Subcutaneous abdominal adipose tissue (tissue), 5 donors: ENCODE results near the gene ABHD5.
"Not testable (repeated sequence)": the region's sequence is repeated elsewhere in the genome, so short reads cannot be mapped to it uniquely, and the experiment has no call there.

Source experiments
- H3K27ac ChIP-seq: one replicate; pipeline ENCODE4 v1.7.0; 2013; ENCODE audit warnings: low read depth, mild to moderate bottlenecking, inconsistent platforms, low read length, moderate library complexity
- H3K27me3 ChIP-seq, 5 donors: one replicate each; pipeline ENCODE4 v1.7.0; 2013; ENCODE audit warnings: low read length in 5 of 5, inconsistent platforms in 1 of 5; ENCODE audit not compliant: control insufficient read depth in 5 of 5, insufficient read depth in 4 of 5
- H3K36me3 ChIP-seq, 5 donors: one replicate each; pipeline ENCODE4 v1.7.0; 2013; ENCODE audit warnings: low read length in 5 of 5; ENCODE audit not compliant: control insufficient read depth in 5 of 5, insufficient read depth in 5 of 5
- H3K4me1 ChIP-seq, 5 donors: one replicate each; pipeline ENCODE4 v1.7.0; 2013; ENCODE audit warnings: low read length in 5 of 5, mild to moderate bottlenecking in 3 of 5, moderate library complexity in 1 of 5; ENCODE audit not compliant: control insufficient read depth in 5 of 5, insufficient read depth in 5 of 5
- H3K4me3 ChIP-seq, 5 donors: one replicate each; pipeline ENCODE4 v1.7.0; 2013; ENCODE audit warnings: low read length in 5 of 5, low read depth in 1 of 5
- H3K9ac ChIP-seq, 5 donors: one replicate each; pipeline ENCODE4 v1.7.0; 2013; ENCODE audit warnings: low read length in 5 of 5, mild to moderate bottlenecking in 4 of 5, moderate library complexity in 3 of 5
- H3K9me3 ChIP-seq, 5 donors: one replicate each; pipeline ENCODE4 v1.7.0; 2013; ENCODE audit warnings: low read length in 5 of 5; ENCODE audit not compliant: control insufficient read depth in 5 of 5
- donor health status: healthy.
- donor health status: healthy.
- donor health status: healthy.
- donor health status: healthy.
- donor health status: healthy.

The ABHD5 gene

GRCh38 chr3:43661376-43661775 lies 29.4 kb upstream of the ABHD5 start:
- H3K4me1 ChIP-seq: not testable (repeated sequence)

GRCh38 chr3:43665011-43665410 lies 25.7 kb upstream of the ABHD5 start:
- H3K27ac ChIP-seq, H3K4me3 ChIP-seq, H3K4me1 ChIP-seq, H3K36me3 ChIP-seq, H3K9me3 ChIP-seq, H3K27me3 ChIP-seq, H3K9ac ChIP-seq: not testable (repeated sequence)

More at GRCh38 chr3:43661376-43661775, 29.4 kb upstream of the ABHD5 start:
- not testable (repeated sequence) for H3K4me3 ChIP-seq, H3K27ac ChIP-seq, H3K27me3 ChIP-seq, H3K9ac ChIP-seq, H3K9me3 ChIP-seq, H3K36me3 ChIP-seq

DNA sequence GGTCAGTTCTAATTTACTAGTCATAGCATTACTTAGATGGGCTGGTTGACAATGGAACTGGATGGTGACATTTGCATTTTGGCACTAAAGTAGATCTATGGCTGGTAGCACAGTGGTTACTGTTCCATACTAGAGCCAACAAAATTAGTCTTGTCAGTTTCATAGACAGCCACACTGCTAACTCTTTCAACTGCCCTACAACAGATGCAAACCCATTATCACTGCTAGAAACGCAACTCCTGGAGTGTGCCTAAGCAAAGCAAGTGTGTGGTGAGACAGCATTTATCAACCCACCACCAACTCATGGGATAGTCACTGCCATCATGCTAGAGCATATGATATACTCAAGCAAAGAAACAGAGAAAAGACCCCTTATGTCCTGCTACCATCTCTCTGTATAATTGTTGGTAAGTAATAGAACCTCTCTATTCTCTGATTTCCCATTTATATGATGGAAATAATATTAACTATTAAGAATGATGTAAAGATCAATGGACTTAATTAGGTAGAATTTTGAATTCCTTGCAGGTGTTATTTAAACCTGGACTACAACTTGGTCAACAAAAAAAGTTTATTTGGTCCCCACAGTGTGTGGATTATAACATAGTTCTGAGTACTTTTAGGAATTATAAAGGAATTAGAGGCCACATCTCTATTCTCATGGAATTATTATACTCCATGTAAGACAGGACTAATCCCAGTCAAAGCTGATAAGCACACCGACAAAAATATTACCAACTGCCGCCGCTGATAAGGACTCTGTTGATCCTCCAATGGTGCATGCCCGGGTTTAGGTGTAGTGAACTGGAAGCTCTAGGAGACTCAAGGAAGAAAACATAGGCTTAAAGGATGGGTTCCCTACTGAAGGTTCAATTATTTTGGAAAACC lies 19.9 kb upstream of the ABHD5 start:
- Histone ChIP-seq H3K9ac (no peak overlapping the region), H3K27me3 (no peaks in the 10 kb centered on the region), H3K27ac (no peak overlapping the region), H3K9me3 (no peaks in the 10 kb centered on the region), H3K4me3 (no peak overlapping the region), H3K36me3 (no peaks in the 10 kb centered on the region), H3K4me1 (no peaks in the 10 kb centered on the region)

DNA sequence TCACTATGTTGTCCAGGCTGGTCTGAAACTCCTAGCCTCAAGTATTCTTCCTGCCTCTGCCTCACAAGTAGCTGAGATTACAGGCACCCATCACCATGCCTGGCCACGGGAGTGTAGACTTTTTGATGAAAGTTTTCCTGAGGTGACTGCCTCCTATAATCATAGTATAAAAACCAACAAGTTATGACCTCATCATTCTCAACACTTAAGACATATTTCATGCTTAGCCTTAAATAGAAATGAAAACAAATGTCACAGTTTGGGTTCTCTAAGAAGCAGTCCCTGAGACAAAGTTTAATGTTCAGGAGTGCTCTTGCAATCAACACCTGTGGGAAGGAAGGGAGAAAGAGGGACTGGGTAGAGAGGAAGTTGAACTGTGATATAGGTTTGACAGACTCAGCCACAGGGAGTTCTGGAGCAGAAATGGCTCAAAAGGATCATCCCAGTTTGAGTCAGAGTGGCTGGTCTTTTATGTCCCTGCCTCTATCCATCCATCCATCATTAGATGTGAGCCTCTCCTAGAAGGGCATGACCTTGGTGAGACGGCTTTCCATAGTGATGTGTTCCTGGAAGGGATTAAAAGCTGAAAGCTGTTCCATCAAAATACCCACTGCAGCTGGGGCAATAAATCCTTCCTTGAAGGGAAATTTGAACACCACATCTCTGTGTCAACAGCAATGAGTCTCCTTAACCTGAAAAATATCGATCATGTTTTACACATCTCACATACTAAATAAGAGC lies 16.2 kb upstream of the ABHD5 start:
- no peak overlapping the region for H3K4me3 ChIP-seq
- no peaks in the 10 kb centered on the region for H3K36me3 ChIP-seq
- H3K9me3 ChIP-seq: no peaks in the 10 kb centered on the region
- no peak overlapping the region for H3K9ac ChIP-seq
- no peaks in the 10 kb centered on the region for H3K4me1 ChIP-seq
- H3K27ac ChIP-seq: no peak overlapping the region
- H3K27me3 ChIP-seq: no peaks in the 10 kb centered on the region

GRCh38 chr3:43675593-43675992 lies 15.1 kb upstream of the ABHD5 start:
- Histone ChIP-seq H3K9ac (no peak overlapping the region), H3K27me3 (no peaks in the 10 kb centered on the region), H3K27ac (no peak overlapping the region), H3K9me3 (no peaks in the 10 kb centered on the region), H3K4me3 (no peak overlapping the region), H3K4me1 (no peaks in the 10 kb centered on the region), H3K36me3 (no peaks in the 10 kb centered on the region)

GRCh38 chr3:43676441-43676840 lies 14.3 kb upstream of the ABHD5 start:
- Histone ChIP-seq H3K9ac (no peak overlapping the region), H3K27ac (no peak overlapping the region), H3K36me3 (no peaks in the 10 kb centered on the region), H3K4me1 (no peaks in the 10 kb centered on the region), H3K9me3 (no peaks in the 10 kb centered on the region), H3K4me3 (no peak overlapping the region), H3K27me3 (no peaks in the 10 kb centered on the region)

DNA sequence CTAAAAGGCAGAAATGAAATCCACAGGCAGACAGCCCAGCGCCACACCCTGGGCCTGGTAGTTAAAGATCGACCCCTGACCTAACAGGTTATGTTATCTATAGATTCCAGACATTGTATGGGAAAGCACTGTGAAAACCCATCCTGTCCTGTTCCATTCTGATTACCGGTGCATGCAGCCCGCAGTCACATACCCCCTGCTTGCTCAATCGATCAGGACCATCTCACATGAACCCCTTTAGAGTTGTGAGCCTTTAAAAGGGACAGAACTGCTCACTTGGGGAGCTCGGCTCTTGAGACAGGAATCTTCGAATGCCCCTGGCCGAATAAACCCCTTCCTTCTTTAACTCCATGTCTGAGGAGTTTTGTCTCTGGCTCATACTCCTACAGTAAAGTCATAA lies 12.4 kb upstream of the ABHD5 start:
- H3K27ac ChIP-seq, H3K4me1 ChIP-seq, H3K27me3 ChIP-seq, H3K9ac ChIP-seq, H3K36me3 ChIP-seq, H3K4me3 ChIP-seq, H3K9me3 ChIP-seq: not testable (repeated sequence)

DNA sequence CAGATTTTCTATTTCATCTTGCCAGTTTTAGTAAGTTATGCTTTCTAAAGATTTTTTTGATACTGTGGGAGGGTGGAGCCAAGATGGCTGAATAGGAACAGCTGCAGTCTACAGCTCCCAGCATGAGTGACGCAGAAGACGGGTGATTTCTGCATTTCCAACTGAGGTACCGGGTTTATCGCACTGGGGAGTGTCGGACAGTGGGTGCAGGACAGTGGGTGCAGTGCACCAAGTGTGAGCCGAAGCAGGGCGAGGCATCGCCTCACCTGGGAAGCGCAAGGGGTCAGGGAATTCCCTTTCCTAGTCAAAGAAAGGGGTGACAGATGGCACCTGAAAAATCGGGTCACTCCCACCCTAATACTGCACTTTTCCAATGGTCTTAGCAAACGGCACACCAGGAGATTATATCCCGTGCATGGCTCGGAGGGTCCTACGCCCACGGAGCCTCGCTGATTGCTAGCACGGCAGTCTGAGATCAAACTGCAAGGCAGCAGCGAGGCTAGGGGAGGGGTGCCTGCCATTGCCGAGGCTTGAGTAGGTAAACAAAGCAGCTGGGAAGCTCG lies 11.8 kb upstream of the ABHD5 start:
- H3K4me3 ChIP-seq, H3K27me3 ChIP-seq, H3K4me1 ChIP-seq, H3K9ac ChIP-seq, H3K36me3 ChIP-seq, H3K9me3 ChIP-seq, H3K27ac ChIP-seq: not testable (repeated sequence)

GRCh38 chr3:43680857-43681256 lies 9.9 kb upstream of the ABHD5 start:
- H3K4me3 ChIP-seq, H3K27ac ChIP-seq, H3K27me3 ChIP-seq, H3K9ac ChIP-seq, H3K4me1 ChIP-seq, H3K9me3 ChIP-seq, H3K36me3 ChIP-seq: not testable (repeated sequence)

- Histone ChIP-seq H3K36me3 (no peaks in the 10 kb centered on the region), H3K9me3 (no peaks in the 10 kb centered on the region), H3K27ac (no peak overlapping the region), H3K4me3 (no peak overlapping the region), H3K9ac (no peak overlapping the region), H3K27me3 (no peaks in the 10 kb centered on the region), H3K4me1 (peaks cover 0 to 3% (median 1%) of the 10 kb centered on the region in 5 donors)
Observed at GRCh38 chr3:43684944-43685343, 5.8 kb upstream of the ABHD5 start.
